GM18508 (cell line): ENCODE measurements around the gene STARD7.
A peak's percentile ranks its signal among the peaks of the same experiment; 100 is the strongest.

Experiments
- ATAC-seq: cut with Tn5 transposase; IDR thresholded peaks from one replicate; pipeline ENCODE4 v1.9.1; 2021; ENCODE audit warnings: moderate number of reproducible peaks; ENCODE audit not compliant: insufficient read depth, unreplicated experiment

Gene STARD7

DNA sequence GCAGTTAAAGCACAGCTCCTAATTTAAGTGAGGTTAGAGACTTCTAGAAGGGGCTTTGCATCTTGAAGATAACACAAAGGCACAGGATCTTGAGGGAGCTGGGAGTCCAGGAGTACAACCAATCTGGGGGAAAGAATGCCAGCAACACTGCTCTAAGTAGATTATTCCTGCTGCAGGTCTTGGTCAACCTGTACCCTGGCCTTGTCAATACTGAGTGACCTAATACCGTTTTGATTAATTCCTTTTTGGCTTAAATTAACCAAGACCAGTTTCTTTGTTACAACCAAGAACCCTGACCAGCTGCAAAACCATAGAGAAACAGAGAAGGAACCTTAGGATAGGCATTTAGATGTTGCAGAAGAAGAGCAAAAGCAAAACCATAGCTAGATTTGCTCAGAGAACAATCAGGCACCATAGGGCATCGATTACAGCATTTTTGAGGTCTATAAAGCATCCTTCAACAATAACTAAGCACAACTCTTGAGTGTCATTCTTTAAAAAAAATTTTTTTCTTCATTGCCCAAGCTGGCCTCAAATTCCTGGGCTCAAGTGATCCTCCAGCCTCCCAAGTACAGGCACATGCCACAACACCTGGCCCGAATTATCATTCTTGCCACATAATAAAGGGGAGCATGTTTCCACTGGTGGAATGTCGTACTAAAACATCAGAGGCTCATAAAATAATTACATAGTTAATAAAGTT, 6.3 kb downstream of the STARD7 start:
- ATAC-seq: no peak

- no peak for ATAC-seq
Measured at GRCh38 chr2:96201338-96201737, 7.3 kb downstream of the STARD7 start.

DNA sequence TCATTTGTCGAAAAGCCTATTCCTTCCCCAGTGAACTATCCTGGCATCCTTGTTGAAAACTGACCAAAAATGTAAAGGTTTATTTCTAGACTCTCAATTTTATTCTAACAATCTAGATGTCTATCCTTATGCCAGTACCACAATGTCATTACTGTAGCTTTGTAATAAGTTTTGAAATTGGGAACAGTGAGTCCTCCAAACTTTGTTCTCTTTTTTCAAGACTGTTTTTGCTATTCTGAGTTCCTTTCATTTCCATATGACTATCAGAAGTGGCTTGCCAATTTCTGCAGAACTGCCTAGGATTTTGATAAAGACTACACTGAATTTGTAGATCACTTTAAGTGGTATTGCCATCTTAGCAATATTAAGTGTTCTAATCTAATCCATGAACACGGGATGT, 9.7 kb downstream of the STARD7 start:
- ATAC-seq: no peak

GRCh38 chr2:96197546-96198255, 10.9 kb downstream of the STARD7 start:
- no peak for ATAC-seq

DNA sequence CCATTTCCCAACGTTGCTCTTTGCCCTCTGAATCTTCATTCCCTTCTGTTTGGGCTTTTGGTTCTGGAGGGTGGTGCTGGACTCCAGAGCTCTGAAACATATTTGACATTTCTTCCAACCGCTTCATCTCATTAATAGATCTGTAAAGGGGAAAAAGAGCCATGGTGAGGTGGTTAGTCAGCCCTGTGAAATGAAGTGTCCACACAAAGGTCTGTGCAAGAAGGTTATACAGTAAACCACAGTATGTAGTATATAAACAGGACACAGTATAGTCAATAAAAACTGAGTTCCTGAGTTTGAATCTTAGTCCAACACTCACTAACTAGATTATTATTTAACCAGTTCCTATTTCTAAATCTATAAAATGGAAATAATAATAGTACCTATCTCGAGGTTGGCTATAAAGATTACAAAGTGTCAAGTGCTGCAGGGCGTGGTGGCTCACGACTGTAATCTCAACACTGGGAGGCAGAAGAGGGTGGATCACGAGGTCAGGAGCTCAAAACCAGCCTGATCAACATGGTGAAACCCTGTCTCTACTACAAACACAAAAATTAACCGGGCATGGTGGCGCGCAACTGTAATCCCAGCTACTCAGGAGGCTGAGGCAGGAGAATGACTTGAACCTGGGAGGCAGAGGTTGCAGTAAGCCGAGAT, 13.1 kb downstream of the STARD7 start:
- ATAC-seq: no peak

DNA sequence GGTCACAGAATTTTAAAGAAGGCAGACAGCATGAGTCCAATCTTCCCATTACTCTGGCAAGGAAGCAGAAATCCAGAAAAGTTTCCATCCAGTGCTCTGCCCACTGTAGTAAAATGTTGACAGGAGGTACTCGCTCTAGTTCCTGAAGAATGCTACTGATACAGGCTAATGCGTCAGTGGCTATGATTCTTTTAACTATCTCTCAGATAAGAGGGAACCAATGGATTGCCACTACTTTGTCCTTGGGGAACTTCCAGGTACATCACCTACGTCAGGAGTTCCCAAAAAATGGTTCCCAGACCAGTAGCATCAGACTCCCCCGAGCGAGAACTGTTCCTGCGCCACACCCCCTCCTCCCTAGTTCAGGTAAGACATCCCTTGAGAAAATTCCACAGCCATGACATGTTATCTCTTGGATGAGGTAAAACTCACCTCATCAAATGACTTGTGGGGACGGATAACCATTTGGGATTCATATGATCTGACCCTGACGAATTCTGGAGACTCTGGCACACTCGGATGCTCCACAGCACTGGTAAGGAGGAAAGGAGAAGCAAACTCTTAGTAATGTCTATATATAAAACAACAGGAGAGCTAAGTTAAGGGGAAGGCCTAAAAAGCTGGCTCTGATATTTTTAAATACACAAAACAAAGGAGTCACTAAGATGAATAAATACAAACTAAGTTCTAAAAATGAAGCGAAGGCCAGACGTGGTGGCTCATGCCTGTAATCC, 16.5 kb downstream of the STARD7 start:
- ATAC-seq: no peak

DNA sequence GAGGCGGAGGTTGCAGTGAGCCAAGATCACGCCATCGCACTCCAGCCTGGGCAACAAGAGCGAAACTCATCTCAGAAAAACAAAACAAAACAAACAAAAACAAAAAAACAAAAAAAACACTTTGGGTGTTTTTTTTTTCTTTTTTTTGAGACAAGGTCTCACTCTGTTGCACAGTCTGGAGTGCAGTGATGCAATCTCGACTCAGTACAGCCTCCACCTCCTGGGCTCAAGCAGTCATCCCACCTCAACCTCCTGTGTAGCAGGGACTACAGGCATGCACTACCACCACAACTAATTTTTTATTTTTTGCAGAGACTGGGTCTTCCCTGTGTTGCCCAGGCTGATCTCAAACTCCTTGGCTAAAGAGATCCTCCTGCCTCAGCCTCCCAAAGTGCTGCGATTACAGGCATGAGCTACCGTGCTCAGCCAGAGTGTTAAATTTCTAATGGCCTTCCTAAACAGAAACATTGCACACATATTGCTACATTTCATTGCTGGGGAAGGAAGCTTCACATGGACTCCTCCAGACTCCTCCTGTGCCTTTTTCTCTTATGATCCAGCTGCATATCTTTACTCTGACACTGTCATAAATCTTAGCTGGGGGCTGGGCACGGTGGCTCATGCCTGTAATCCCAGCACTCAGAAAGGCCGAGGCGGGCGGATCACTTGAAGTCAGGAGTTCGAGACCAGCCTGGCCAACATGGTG, 19.7 kb downstream of the STARD7 start:
- ATAC-seq: no peak

DNA sequence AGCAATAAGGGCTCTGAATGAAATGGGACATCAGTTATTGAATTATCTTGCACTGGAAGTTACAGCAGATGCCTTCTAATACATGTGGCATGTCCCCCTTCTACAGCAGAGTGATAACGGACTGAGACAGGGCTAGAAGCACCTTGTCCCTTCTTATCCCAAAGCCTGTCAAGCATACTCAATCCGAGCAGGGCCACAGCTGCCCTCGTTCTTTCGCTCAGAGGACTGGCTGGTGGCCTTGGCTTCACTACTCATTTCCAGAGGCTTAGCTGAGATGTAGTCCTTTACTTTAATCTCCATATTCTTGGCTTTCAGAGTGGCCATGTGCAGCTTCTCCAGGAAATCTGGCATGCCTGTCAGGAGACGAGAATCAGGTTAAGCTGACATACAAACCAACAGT, 22.1 kb downstream of the STARD7 start:
- no peak for ATAC-seq

DNA sequence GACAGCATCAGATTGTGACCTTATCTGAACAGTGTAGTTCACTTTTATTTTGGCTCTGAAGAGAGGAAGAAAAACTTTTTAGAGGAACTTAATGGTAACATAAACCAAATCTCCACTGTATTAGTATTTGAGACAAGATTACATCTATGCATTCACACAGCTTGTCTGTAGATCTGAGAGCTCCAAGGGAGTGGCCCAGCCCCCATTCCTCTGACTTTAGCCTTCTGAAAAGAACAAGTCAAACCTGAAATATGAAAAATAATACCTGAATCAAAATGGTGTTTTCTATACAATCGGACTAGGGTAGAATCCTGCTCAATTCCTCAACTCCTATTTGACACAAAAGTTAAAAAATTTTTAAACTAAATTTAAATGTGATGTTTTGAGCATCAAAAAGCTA, 23.1 kb downstream of the STARD7 start:
- ATAC-seq: no peak

- ATAC-seq: no peak
Measured at GRCh38 chr2:96184989-96185388, 23.6 kb downstream of the STARD7 start.

GRCh38 chr2:96184188-96184587, 24.4 kb downstream of the STARD7 start:
- no peak for ATAC-seq

DNA sequence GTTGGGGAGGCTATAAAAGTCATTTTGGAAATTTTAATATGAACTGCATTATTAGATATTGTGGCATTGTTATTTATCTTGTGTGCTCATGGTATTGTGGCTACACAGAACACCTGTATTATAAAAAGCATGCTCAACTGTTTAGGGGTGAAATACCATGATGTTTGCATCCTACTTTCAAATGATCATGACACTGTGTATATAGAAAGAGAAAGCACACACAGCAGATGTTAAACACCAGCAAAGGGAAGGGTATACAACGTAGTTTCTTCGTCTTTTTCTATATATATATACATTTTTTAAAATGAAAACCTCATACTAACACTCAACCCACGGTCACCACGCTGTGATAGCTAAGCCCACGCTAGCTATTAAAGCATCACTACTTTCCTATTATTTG, 27.1 kb downstream of the STARD7 start:
- ATAC-seq: no peak

DNA sequence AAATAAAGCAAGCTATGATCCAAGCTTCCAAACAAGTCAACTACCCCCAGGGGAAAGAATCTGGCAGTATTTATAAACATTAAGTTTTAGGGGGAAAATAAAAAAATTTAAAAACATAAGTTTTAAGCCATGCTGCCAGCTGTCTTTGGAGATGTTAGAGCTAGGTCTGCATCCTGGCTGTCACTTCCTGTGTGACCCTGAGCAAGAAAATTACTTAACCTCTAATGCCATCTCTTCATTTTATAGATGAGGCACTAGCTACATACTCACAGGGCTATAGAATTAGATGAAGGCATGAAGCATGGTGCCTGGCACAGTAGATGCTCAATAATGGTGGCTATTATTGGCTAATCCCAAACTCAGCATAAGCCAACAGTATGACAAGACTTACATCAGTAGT, 28.1 kb downstream of the STARD7 start:
- no peak for ATAC-seq

DNA sequence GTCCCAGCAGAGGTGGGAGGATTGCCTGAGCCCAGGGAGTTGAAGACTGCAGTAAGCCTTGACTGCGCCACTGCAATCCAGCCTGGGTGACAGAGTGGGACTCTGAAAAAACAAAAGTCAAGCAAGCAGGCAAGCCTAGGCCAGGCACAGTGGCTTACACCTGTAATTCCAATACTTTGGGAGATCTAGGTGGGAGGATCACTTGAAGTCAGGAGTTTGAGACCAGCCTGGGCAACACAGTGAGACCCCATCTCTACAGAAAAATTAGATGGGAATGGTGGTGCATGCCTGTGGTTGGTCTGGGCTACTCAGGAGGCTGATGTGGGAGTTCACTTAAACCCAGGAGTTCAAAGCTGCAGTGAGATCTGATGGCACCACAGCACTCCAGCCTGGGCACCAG, 28.6 kb downstream of the STARD7 start:
- no peak for ATAC-seq

- ATAC-seq: no peak
Measured at GRCh38 chr2:96176661-96177060, 32.0 kb downstream of the STARD7 start.

GRCh38 chr2:96175951-96176350, 32.7 kb downstream of the STARD7 start:
- ATAC-seq: no peak

GRCh38 chr2:96174251-96175144, 34.1 kb downstream of the STARD7 start:
- peak; percentile 42 for ATAC-seq

- no peak for ATAC-seq
Measured at GRCh38 chr2:96171831-96172230, 36.8 kb downstream of the STARD7 start.

DNA sequence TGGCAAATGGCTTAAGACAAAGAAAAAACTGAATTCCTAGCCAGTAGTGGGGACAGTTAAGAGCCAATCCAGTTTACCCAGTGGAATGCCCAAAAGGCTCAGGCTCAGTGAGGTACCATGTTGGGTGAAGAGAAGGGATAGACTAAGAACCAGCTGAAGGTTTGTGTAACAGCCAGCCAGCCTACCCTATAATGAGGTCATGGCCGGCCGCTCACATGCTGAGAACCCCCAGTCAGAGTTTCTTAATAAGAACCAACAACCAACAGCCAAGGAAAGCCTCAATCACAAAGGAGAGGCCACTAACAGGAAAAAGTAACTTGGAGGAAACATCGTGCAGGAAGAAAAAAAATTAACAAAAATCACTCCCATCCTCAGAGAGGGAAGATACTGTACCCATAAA, 38.0 kb downstream of the STARD7 start:
- no peak for ATAC-seq
